Peyer's patch (tissue), 4 donors: ENCODE data around the gene RSRC2.

Source experiments
- POLR2A ChIP-seq, 2 donors: fragments of 450-650 bp; IDR thresholded peaks; one replicate each; pipeline ENCODE4 v1.5.1; 2017; ENCODE audit warnings: antibody characterized with exemption in 2 of 2, mild to moderate bottlenecking in 2 of 2, moderate library complexity in 2 of 2
- TF ChIP-seq, protein P1 (sequence below), 6 experiments: fragments of 450-650 bp in 4 of 6; fragments of 200-600 bp in 2 of 6; sonication (generic) in 1 of 6; IDR thresholded peaks; one replicate each; pipeline ENCODE4 v1.5.1; 2017 to 2019; ENCODE audit warnings: antibody characterized with exemption in 6 of 6, mild to moderate bottlenecking in 3 of 6, moderate library complexity in 1 of 6

DNA sequence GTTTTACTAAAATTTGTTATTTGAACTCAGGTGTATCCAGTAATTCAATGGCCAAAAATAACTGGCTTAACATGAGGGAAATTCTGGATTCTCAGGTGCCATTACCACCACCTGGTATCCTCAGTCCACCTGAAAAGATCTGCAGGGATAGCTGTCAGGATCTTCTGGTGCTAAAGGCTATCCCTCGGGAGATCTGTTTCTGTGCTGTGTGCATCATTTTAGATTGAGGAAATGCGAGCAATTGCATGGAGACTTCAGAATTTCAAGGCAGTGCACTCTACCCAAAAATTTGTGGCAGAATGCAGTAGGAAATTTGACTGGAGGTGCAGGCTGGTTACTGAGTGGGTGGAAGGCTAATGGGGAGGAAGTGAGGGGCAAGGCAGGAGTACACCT lies 52.4 kb downstream of the RSRC2 start:
- TF ChIP-seq, protein P1, sequence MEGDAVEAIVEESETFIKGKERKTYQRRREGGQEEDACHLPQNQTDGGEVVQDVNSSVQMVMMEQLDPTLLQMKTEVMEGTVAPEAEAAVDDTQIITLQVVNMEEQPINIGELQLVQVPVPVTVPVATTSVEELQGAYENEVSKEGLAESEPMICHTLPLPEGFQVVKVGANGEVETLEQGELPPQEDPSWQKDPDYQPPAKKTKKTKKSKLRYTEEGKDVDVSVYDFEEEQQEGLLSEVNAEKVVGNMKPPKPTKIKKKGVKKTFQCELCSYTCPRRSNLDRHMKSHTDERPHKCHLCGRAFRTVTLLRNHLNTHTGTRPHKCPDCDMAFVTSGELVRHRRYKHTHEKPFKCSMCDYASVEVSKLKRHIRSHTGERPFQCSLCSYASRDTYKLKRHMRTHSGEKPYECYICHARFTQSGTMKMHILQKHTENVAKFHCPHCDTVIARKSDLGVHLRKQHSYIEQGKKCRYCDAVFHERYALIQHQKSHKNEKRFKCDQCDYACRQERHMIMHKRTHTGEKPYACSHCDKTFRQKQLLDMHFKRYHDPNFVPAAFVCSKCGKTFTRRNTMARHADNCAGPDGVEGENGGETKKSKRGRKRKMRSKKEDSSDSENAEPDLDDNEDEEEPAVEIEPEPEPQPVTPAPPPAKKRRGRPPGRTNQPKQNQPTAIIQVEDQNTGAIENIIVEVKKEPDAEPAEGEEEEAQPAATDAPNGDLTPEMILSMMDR (IDR thresholded peaks at IDR 0.05): no peak
- no peak for TF ChIP-seq POLR2A (IDR thresholded peaks at IDR 0.05)
